Suprapubic skin (tissue), 4 donors: ENCODE measurements around the gene GPR37L1. TPM values are rescaled to one million over a fixed set of nuclear protein-coding genes. Genes with fewer than 3 reads are reported as not detected.

ENCODE experiments used
- DNase-seq, 2 donors: peaks; one replicate each; pipeline ENCODE4 v3.0.0-alpha.2; 2019; ENCODE audit warnings: low spot score in 2 of 2
- H3K27ac ChIP-seq: fragments of 200-600 bp; sonication (generic); one replicate; pipeline ENCODE4 v1.5.1; 2019
- H3K27me3 ChIP-seq: fragments of 200-600 bp; sonication (generic); one replicate; pipeline ENCODE4 v1.5.1; 2019
- H3K36me3 ChIP-seq: fragments of 200-600 bp; sonication (generic); one replicate; pipeline ENCODE4 v1.5.1; 2019
- H3K4me1 ChIP-seq: fragments of 200-600 bp; sonication (generic); one replicate; pipeline ENCODE4 v1.5.1; 2019
- H3K4me3 ChIP-seq: fragments of 200-600 bp; sonication (generic); one replicate; pipeline ENCODE4 v1.5.1; 2019; ENCODE audit warnings: mild to moderate bottlenecking
- H3K9me3 ChIP-seq: fragments of 200-600 bp; sonication (generic); one replicate; pipeline ENCODE4 v1.5.1; 2019
- CTCF ChIP-seq, 2 donors: fragments of 200-600 bp in 1 of 2; fragments of 450-650 bp in 1 of 2; sonication (generic) in 1 of 2; IDR thresholded peaks; one replicate each; pipeline ENCODE4 v1.5.1; 2016 to 2019; ENCODE audit warnings: antibody characterized with exemption in 2 of 2, mild to moderate bottlenecking in 1 of 2, moderate library complexity in 1 of 2
- EP300 ChIP-seq: sonication (generic); formaldehyde crosslinking; IDR thresholded peaks from one replicate; pipeline ENCODE4 v1.6.1; 2017; ENCODE audit warnings: antibody characterized with exemption
- POLR2A ChIP-seq, 2 donors: fragments of 450-650 bp; IDR thresholded peaks; one replicate each; pipeline ENCODE4 v1.6.1; 2017; ENCODE audit warnings: antibody characterized with exemption in 2 of 2, mild to moderate bottlenecking in 2 of 2, moderate library complexity in 2 of 2
- POLR2AphosphoS5 ChIP-seq, 3 donors: sonication (generic); formaldehyde crosslinking; IDR thresholded peaks; one replicate each; pipeline ENCODE4 v1.6.1; 2017; ENCODE audit warnings: antibody characterized with exemption in 3 of 3
- WGBS: methylation state at CpG from one replicate; pipeline ENCODE4 v1.1.5; 2018; 5-methylcytosine and 5-hydroxymethylcytosine counted together
- total RNA-seq, 4 donors: library from RNA; depleted of rRNA; stranded (reverse); fragments of >200 nt; gene quantifications; one replicate each; pipeline ENCODE4 v1.1.0, GENCODE V29; 2016

The GPR37L1 gene
- total RNA-seq, result not detected

GRCh38 chr1:202122639-202123335 is at the start of gene GPR37L1:
Gene GPR37L1, plus strand, starts transcription at chr1:202122917. Its CDS starts 47 bp downstream, at chr1:202122964.
- DNase-seq, result no peak
- Histone ChIP-seq H3K9me3 (no peaks in the 10 kb centered on the region), H3K4me1 (peaks cover 5% of the 10 kb centered on the region), H3K4me3 (no peak within 1 kb of the TSS), H3K27ac (no peak within 1 kb of the TSS), H3K27me3 (no peaks in the 10 kb centered on the region), H3K36me3 (no peaks in the 10 kb centered on the region)
- 43% methylated on average over 4 of the region's 19 CpGs for WGBS
- TF ChIP-seq CTCF (IDR thresholded peaks at IDR 0.05) (no peak), POLR2A (IDR thresholded peaks at IDR 0.05) (no peak), EP300 (no peak), POLR2AphosphoS5 (IDR thresholded peaks at IDR 0.05) (no peak)

- Histone ChIP-seq H3K36me3 (no peaks in the 10 kb centered on the region), H3K27me3 (no peaks in the 10 kb centered on the region), H3K4me3 (no peak overlapping the region), H3K4me1 (no peaks in the 10 kb centered on the region), H3K27ac (no peak overlapping the region), H3K9me3 (no peaks in the 10 kb centered on the region)
- no peak for DNase-seq
- 96% methylated on average over 9 of the region's 9 CpGs for WGBS
- TF ChIP-seq EP300 (no peak), POLR2A (IDR thresholded peaks at IDR 0.05) (no peak), POLR2AphosphoS5 (IDR thresholded peaks at IDR 0.05) (no peak), CTCF (IDR thresholded peaks at IDR 0.05) (no peak)
Measured at GRCh38 chr1:202073206-202073605, 49.5 kb upstream of the GPR37L1 start.

GRCh38 chr1:202074985-202075384 is 47.7 kb upstream of the GPR37L1 start:
- no peak overlapping the region for H3K27ac ChIP-seq
- H3K36me3 ChIP-seq, result no peaks in the 10 kb centered on the region
- TF ChIP-seq EP300 (no peak), POLR2AphosphoS5 (IDR thresholded peaks at IDR 0.05) (no peak), POLR2A (IDR thresholded peaks at IDR 0.05) (no peak), CTCF (IDR thresholded peaks at IDR 0.05) (no peak)
- H3K9me3 ChIP-seq, result no peaks in the 10 kb centered on the region
- 100% methylated on average over 1 of the region's 1 CpG for WGBS
- no peak for DNase-seq
- H3K27me3 ChIP-seq, result no peaks in the 10 kb centered on the region
- no peaks in the 10 kb centered on the region for H3K4me1 ChIP-seq
- H3K4me3 ChIP-seq, result no peak overlapping the region

GRCh38 chr1:202075389-202075788 is 47.3 kb upstream of the GPR37L1 start:
- Histone ChIP-seq H3K9me3 (no peaks in the 10 kb centered on the region), H3K4me1 (no peaks in the 10 kb centered on the region), H3K4me3 (no peak overlapping the region), H3K27me3 (no peaks in the 10 kb centered on the region), H3K27ac (no peak overlapping the region), H3K36me3 (no peaks in the 10 kb centered on the region)
- 80% methylated on average over 1 of the region's 4 CpGs for WGBS
- TF ChIP-seq POLR2AphosphoS5 (IDR thresholded peaks at IDR 0.05) (no peak), EP300 (no peak), CTCF (IDR thresholded peaks at IDR 0.05) (no peak), POLR2A (IDR thresholded peaks at IDR 0.05) (no peak)
- DNase-seq, result no peak

GRCh38 chr1:202076050-202076511 is 46.6 kb upstream of the GPR37L1 start:
- Histone ChIP-seq H3K9me3 (no peaks in the 10 kb centered on the region), H3K27ac (no peak overlapping the region), H3K4me3 (no peak overlapping the region), H3K27me3 (no peaks in the 10 kb centered on the region), H3K4me1 (no peaks in the 10 kb centered on the region), H3K36me3 (no peaks in the 10 kb centered on the region)
- WGBS, result 71% methylated on average over 6 of the region's 6 CpGs
- no peak for DNase-seq
- TF ChIP-seq CTCF (IDR thresholded peaks at IDR 0.05) (no peak), POLR2A (IDR thresholded peaks at IDR 0.05) (no peak), POLR2AphosphoS5 (IDR thresholded peaks at IDR 0.05) (no peak), EP300 (no peak)
